ENCODE results near the gene NPHP4. TPM values are rescaled to one million over a fixed set of nuclear protein-coding genes. Genes with fewer than 3 reads are reported as not detected.

Gene NPHP4
- total and polyA plus RNA-seq, 7 donors, result 1.3 to 2.8 (median 1.8) TPM

DNA sequence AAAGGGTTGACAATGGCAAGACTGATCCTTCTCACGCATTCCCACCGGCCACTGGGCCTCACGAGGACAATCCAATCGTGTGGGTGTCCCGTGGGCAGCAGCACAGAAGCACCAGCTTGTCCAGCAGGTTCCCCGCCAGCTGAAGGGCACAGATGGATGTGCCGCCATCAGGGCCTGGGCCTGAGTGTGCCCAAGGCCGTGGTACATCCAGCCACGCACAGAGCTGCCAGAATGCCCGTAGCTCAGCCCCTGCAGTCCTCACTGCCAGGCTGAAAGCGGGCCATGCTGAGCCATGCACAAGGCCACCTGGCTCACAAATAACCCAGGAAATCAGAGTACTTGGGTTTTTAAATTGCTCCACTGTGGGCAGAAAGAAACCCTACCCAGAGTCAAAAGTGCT lies 7.0 kb downstream of the NPHP4 start:
- Histone ChIP-seq H3K36me3 (ENCODE audit: insufficient read depth in 1 of 2, low read depth in 1 of 2) (peaks cover 0 to 29% of the 10 kb centered on the region in 2 donors), H3K4me3 (no peak overlapping the region), H3K4me1 (no peaks in the 10 kb centered on the region), H3K27me3 (ENCODE audit: insufficient read depth in 3 of 3, low read length in 2 of 3) (no peaks in the 10 kb centered on the region), H3K27ac (no peak overlapping the region), H3K9me3 (no peaks in the 10 kb centered on the region)
- DNase-seq (peak in 1 of 2 donors; percentile 26), ATAC-seq (no peak)
- TF ChIP-seq, protein P1, sequence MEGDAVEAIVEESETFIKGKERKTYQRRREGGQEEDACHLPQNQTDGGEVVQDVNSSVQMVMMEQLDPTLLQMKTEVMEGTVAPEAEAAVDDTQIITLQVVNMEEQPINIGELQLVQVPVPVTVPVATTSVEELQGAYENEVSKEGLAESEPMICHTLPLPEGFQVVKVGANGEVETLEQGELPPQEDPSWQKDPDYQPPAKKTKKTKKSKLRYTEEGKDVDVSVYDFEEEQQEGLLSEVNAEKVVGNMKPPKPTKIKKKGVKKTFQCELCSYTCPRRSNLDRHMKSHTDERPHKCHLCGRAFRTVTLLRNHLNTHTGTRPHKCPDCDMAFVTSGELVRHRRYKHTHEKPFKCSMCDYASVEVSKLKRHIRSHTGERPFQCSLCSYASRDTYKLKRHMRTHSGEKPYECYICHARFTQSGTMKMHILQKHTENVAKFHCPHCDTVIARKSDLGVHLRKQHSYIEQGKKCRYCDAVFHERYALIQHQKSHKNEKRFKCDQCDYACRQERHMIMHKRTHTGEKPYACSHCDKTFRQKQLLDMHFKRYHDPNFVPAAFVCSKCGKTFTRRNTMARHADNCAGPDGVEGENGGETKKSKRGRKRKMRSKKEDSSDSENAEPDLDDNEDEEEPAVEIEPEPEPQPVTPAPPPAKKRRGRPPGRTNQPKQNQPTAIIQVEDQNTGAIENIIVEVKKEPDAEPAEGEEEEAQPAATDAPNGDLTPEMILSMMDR (IDR thresholded peaks at IDR 0.05), result no peak
- intact Hi-C loops (cut with DNase I), result no loop called here
- WGBS, 3 donors, result 65 to 79% (median 65%) methylated on average over 11 of the region's 11 CpGs

DNA sequence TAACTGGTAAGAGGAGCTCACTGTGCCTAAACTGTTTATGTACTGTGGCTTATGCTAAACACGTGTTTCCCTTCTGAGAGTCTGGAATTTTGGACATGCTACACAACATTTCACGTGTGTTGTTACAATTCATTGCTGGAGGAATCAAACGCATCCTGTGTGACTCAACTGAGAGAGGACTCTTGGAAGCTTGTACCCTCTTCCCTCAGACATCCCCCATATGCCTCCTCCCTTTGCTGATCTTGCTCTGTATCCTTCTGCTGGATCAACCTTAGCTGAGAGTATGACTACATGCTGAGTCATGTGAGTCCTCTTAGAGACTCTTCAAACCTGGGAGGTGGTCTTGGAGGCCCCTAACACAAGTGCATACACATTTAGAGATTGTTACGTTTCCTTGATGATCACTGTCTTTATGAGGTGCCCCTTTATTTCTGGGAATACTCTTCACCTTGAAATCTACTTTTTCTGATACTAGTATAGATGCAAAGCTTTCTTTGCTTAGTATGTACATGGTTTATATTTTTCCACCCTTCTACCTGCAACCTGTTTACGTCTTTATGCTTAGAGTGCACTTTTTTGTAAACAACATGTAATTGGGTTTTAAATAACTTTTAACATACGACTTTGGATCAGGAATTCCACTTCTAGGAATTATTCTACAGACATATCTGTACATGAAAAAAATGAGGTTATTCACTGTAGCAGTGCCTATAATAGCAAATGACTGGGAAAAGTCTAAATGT lies 8.7 kb downstream of the NPHP4 start:
- Histone ChIP-seq H3K4me3 (no peak overlapping the region), H3K27ac (no peak overlapping the region), H3K27me3 (ENCODE audit: insufficient read depth in 3 of 3, low read length in 2 of 3) (no peaks in the 10 kb centered on the region), H3K4me1 (no peaks in the 10 kb centered on the region), H3K36me3 (ENCODE audit: insufficient read depth in 1 of 2, low read depth in 1 of 2) (peaks cover 0 to 29% of the 10 kb centered on the region in 2 donors), H3K9me3 (no peaks in the 10 kb centered on the region)
- WGBS, 3 donors, result 83 to 89% (median 87%) methylated on average over 6 of the region's 6 CpGs
- DNase-seq, result no peak
- intact Hi-C loops (cut with DNase I), result no loop called here
- no peak for ATAC-seq
- TF ChIP-seq, protein P1 (IDR thresholded peaks at IDR 0.05), result no peak

DNA sequence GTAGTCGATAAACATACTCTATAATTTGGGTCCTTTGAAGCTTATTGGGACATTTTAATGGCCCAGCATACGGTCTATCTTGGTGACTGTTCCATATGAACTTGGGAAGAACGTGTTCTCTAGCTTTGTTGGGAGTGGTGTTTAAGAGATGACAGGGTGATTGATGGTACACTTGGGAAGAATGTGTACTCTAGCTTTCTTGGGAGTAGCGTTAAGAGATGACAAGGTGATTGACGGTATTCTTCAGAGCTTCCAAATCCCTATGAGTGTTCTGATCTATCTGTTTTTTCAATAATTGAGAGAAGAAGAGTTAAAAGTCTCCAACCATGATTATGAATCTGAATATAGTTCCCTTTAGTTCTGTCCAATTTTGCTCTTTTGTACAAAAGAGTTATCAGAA lies 9.4 kb downstream of the NPHP4 start:
- Histone ChIP-seq H3K9me3 (no peaks in the 10 kb centered on the region), H3K27ac (no peak overlapping the region), H3K4me1 (no peaks in the 10 kb centered on the region), H3K36me3 (ENCODE audit: insufficient read depth in 1 of 2, low read depth in 1 of 2) (peaks cover 0 to 29% of the 10 kb centered on the region in 2 donors), H3K27me3 (ENCODE audit: insufficient read depth in 3 of 3, low read length in 2 of 3) (no peaks in the 10 kb centered on the region), H3K4me3 (no peak overlapping the region)
- ATAC-seq (no peak), DNase-seq (no peak)
- WGBS, 3 donors, result 39 to 68% (median 52%) methylated on average over 5 of the region's 5 CpGs
- intact Hi-C loops (cut with DNase I), result no loop called here
- TF ChIP-seq, protein P1 (IDR thresholded peaks at IDR 0.05), result no peak

DNA sequence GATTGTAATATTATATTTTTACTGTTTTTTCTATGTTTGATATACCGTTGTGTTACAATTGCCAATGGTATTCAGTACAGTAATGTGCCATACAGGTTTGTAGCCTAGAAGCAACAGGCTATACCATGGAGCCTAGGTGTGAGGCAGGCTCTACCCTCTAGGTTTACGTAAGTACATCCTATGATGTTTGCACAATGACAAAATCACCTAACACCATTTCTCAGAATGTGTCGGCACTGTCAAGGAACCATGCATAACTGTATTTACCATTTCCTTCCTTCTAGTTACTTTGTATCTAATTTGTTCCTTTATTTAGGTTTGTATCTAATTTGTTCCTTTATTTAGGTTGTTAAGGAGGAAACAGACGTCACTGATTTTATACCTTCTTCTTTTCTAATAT lies 9.9 kb downstream of the NPHP4 start:
- intact Hi-C loops (cut with DNase I), result no loop called here
- ATAC-seq, result no peak
- 86 to 94% (median 90%) methylated on average over 4 of the region's 4 CpGs for WGBS, 3 donors
- Histone ChIP-seq H3K27me3 (ENCODE audit: insufficient read depth in 3 of 3, low read length in 2 of 3) (no peaks in the 10 kb centered on the region), H3K4me1 (no peaks in the 10 kb centered on the region), H3K9me3 (no peaks in the 10 kb centered on the region), H3K4me3 (no peak overlapping the region), H3K36me3 (ENCODE audit: insufficient read depth in 1 of 2, low read depth in 1 of 2) (peaks cover 0 to 29% of the 10 kb centered on the region in 2 donors), H3K27ac (no peak overlapping the region)
- no peak for DNase-seq
- TF ChIP-seq, protein P1 (IDR thresholded peaks at IDR 0.05), result no peak

DNA sequence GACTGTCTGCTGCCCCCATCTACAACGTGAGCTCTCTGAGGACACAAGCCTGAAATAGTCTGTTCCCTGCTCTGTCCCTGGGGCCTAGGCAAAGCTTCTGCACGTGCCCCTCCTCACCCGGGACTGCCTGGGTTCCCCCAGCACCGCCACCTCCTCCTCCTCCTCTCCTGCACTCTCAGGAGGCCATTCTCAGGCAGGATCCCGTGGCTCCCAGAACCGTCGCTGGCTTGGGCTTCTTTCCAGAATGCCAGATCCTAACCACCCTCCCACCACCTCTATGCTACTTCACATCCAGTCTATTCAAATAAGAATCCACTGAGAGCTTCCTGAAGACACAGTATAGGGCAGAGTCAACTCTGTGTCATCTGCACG lies 11.2 kb downstream of the NPHP4 start:
- ATAC-seq (no peak), DNase-seq (no peak)
- peaks cover 0 to 29% of the 10 kb centered on the region in 2 donors for H3K36me3 ChIP-seq (ENCODE audit: insufficient read depth in 1 of 2, low read depth in 1 of 2)
- no peak overlapping the region for H3K27ac ChIP-seq
- WGBS, 3 donors, result 52 to 57% (median 56%) methylated on average over 8 of the region's 8 CpGs
- TF ChIP-seq, protein P1 (IDR thresholded peaks at IDR 0.05), result no peak
- intact Hi-C loops (cut with DNase I), result no loop called here
- H3K9me3 ChIP-seq, result no peaks in the 10 kb centered on the region
- H3K4me3 ChIP-seq, result no peak overlapping the region
- H3K4me1 ChIP-seq, result no peaks in the 10 kb centered on the region
- no peaks in the 10 kb centered on the region for H3K27me3 ChIP-seq (ENCODE audit: insufficient read depth in 3 of 3, low read length in 2 of 3)
